ENCODE measurements around the gene DPH5. TPM values are rescaled to one million over a fixed set of nuclear protein-coding genes. Genes with fewer than 3 reads are reported as not detected.

DPH5 gene
- total RNA-seq, 3 donors from 2014 or later (not counting 1 experiment from before 2014, with no cell fraction given), result 17.1 to 22.9 (median 19.9) TPM

GRCh38 chr1:101002551-101002950, 23.0 kb downstream of the DPH5 start:
- ATAC-seq, result no peak
- no peaks in the 10 kb centered on the region for H3K27me3 ChIP-seq (ENCODE audit: control insufficient read depth, insufficient read depth, low read length)
- H3K9me3 ChIP-seq (ENCODE audit: control insufficient read depth, insufficient read depth, low read length), result no peaks in the 10 kb centered on the region
- H3K27ac ChIP-seq (ENCODE audit: low read length), result no peak overlapping the region
- H3K36me3 ChIP-seq (ENCODE audit: control insufficient read depth, insufficient read depth, low read length), result peaks cover 8% of the 10 kb centered on the region
- Mint-ChIP-seq H3K36me3 (no peaks in the 10 kb centered on the region), H3K4me3 (no peak overlapping the region), H3K27ac (no peak overlapping the region), H3K27me3 (ENCODE audit: low read depth in 2 of 2) (no peaks in the 10 kb centered on the region), H3K9me3 (no peaks in the 10 kb centered on the region), H3K4me1 (peaks cover 6 to 17% of the 10 kb centered on the region in 2 donors)
- DNase-seq, result peak in 1 of 2 donors; percentile 18
- no peak for TF ChIP-seq CTCF (IDR thresholded peaks at IDR 0.05)
- 7% methylated on average over 1 of the region's 2 CpGs for WGBS (ENCODE audit: insufficient coverage)
- H3K4me3 ChIP-seq (ENCODE audit: low read length), result no peak overlapping the region
- H3K4me1 ChIP-seq (ENCODE audit: control insufficient read depth, insufficient read depth, low read length), result no peaks in the 10 kb centered on the region
- intact Hi-C loops (cut with micrococcal nuclease), result no loop called here

GRCh38 chr1:101000131-101000873, 25.3 kb downstream of the DPH5 start:
- no peaks in the 10 kb centered on the region for H3K27me3 Mint-ChIP-seq (ENCODE audit: low read depth in 2 of 2)
- H3K36me3 ChIP-seq (ENCODE audit: control insufficient read depth, insufficient read depth, low read length), result peaks cover 14% of the 10 kb centered on the region
- peaks cover 3 to 15% of the 10 kb centered on the region in 2 donors for H3K4me1 Mint-ChIP-seq
- DNase-seq, result no peak
- no peak for TF ChIP-seq CTCF (IDR thresholded peaks at IDR 0.05)
- no peaks in the 10 kb centered on the region for H3K4me1 ChIP-seq (ENCODE audit: control insufficient read depth, insufficient read depth, low read length)
- no peaks in the 10 kb centered on the region for H3K36me3 Mint-ChIP-seq
- no peak for ATAC-seq
- H3K27ac ChIP-seq (ENCODE audit: low read length), result no peak overlapping the region
- intact Hi-C loops (cut with micrococcal nuclease), result no loop called here
- no peak overlapping the region for H3K4me3 Mint-ChIP-seq
- no peak overlapping the region for H3K4me3 ChIP-seq (ENCODE audit: low read length)
- no peak overlapping the region for H3K27ac Mint-ChIP-seq
- no CpG with 5 or more reads among the region's 2 CpGs for WGBS (ENCODE audit: insufficient coverage)
- H3K27me3 ChIP-seq (ENCODE audit: control insufficient read depth, insufficient read depth, low read length), result no peaks in the 10 kb centered on the region
- H3K9me3 ChIP-seq (ENCODE audit: control insufficient read depth, insufficient read depth, low read length), result no peaks in the 10 kb centered on the region
- no peaks in the 10 kb centered on the region for H3K9me3 Mint-ChIP-seq

GRCh38 chr1:100998426-100998825, 27.2 kb downstream of the DPH5 start:
- no peaks in the 10 kb centered on the region for H3K27me3 ChIP-seq (ENCODE audit: control insufficient read depth, insufficient read depth, low read length)
- DNase-seq (no peak), ATAC-seq (no peak)
- H3K4me1 ChIP-seq (ENCODE audit: control insufficient read depth, insufficient read depth, low read length), result no peaks in the 10 kb centered on the region
- Mint-ChIP-seq H3K27ac (no peak overlapping the region), H3K9me3 (no peaks in the 10 kb centered on the region), H3K27me3 (ENCODE audit: low read depth in 2 of 2) (no peaks in the 10 kb centered on the region), H3K4me1 (peaks cover 0 to 5% of the 10 kb centered on the region in 2 donors), H3K4me3 (no peak overlapping the region), H3K36me3 (no peaks in the 10 kb centered on the region)
- intact Hi-C loops (cut with micrococcal nuclease), result no loop called here
- H3K9me3 ChIP-seq (ENCODE audit: control insufficient read depth, insufficient read depth, low read length), result no peaks in the 10 kb centered on the region
- 100% methylated on average over 1 of the region's 1 CpG for WGBS (ENCODE audit: insufficient coverage)
- H3K36me3 ChIP-seq (ENCODE audit: control insufficient read depth, insufficient read depth, low read length), result peaks cover 14% of the 10 kb centered on the region
- no peak overlapping the region for H3K4me3 ChIP-seq (ENCODE audit: low read length)
- no peak overlapping the region for H3K27ac ChIP-seq (ENCODE audit: low read length)
- no peak for TF ChIP-seq CTCF (IDR thresholded peaks at IDR 0.05)
